22Rv1 (cell line): ENCODE results near the gene KIAA0753.
A peak's percentile ranks its signal among the peaks of the same experiment; 100 is the strongest.
"Not testable (repeated sequence)": the region's sequence is repeated elsewhere in the genome, so short reads cannot be mapped to it uniquely, and the experiment has no call there.

ENCODE experiments used
- H3K27ac ChIP-seq: fragments of 450-650 bp; 2 replicates; pipeline ENCODE4 v1.5.1; 2017
- ZFX ChIP-seq: fragments of 450-650 bp; IDR thresholded peaks from 2 replicates; pipeline ENCODE4 v1.6.1; 2017; ENCODE audit warnings: antibody characterized with exemption, borderline replicate concordance
- TF ChIP-seq, protein P1 (sequence below): fragments of 450-650 bp; IDR thresholded peaks from 2 replicates; pipeline ENCODE4 v1.5.1; 2017; ENCODE audit warnings: mild to moderate bottlenecking

KIAA0753 gene

GRCh38 chr17:6668727-6669425 is 28.4 kb upstream of the KIAA0753 start:
- no peak overlapping the region for H3K27ac ChIP-seq
- TF ChIP-seq, protein P1, sequence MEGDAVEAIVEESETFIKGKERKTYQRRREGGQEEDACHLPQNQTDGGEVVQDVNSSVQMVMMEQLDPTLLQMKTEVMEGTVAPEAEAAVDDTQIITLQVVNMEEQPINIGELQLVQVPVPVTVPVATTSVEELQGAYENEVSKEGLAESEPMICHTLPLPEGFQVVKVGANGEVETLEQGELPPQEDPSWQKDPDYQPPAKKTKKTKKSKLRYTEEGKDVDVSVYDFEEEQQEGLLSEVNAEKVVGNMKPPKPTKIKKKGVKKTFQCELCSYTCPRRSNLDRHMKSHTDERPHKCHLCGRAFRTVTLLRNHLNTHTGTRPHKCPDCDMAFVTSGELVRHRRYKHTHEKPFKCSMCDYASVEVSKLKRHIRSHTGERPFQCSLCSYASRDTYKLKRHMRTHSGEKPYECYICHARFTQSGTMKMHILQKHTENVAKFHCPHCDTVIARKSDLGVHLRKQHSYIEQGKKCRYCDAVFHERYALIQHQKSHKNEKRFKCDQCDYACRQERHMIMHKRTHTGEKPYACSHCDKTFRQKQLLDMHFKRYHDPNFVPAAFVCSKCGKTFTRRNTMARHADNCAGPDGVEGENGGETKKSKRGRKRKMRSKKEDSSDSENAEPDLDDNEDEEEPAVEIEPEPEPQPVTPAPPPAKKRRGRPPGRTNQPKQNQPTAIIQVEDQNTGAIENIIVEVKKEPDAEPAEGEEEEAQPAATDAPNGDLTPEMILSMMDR: no peak
- no peak for TF ChIP-seq ZFX

DNA sequence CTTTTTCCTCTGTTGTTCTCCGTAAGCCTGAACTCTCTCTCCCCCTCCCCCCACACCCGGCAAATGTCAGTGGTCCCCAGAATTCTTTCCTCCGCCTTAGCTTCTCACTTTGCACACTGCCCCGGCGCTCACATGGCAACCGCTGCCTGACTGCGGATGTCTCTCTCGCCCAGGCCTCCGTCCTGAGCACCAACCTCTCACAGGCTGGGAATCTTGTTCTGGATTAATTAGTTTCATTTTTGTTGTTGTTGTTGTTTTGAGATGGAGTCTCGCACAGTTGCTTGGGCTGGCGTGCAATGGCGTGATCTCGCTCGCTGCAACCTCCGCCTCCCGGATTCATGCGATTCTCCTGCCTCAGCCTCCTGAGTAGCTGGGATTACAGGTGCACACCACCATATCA is 27.7 kb upstream of the KIAA0753 start:
- TF ChIP-seq, protein P1: no peak
- no peak for TF ChIP-seq ZFX
- H3K27ac ChIP-seq: no peak overlapping the region

- no peak for TF ChIP-seq ZFX
- TF ChIP-seq, protein P1: no peak
- no peak overlapping the region for H3K27ac ChIP-seq
Observed at GRCh38 chr17:6667516-6667915, 27.0 kb upstream of the KIAA0753 start.

DNA sequence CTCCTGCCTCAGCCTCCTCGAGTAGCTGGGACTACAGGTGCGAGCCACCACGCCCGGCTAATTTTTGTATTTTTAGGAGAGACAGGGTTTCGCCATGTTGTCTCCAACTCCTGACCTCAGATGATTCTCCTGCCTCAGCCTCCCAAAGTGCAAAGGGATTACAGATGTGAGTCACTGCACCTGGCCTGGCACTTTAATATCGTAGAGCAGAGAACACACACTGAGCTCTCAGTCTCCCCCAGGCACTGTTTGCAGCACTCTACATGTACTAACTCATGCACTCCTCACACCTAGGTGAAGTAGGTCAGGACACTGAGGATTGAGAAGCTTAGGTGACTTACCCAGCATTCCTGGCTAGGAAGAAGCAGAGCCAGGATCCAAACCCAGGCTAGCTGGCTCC is 26.0 kb upstream of the KIAA0753 start:
- H3K27ac ChIP-seq: no peak overlapping the region
- TF ChIP-seq, protein P1: no peak

DNA sequence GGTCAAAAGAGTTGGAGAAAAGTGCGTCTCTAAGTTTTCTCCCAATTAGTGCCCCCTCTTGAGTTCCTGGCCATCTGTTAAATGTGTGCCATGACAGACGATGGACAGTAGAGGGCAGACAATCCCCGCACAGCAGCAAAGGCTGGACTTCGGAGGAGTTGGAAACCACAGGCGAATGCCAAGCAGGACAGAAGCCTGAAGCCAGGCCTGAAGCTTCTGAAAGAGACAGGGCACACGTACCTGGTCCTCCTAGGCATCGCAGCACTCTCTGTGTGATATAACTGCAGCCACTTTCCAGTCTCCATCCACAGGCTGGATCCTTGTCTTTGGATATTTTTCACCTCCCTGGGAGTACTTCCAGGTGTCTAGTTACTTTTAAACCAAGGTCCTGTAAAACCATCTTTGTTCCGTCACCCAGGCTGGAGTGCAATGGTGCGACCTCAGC is 25.6 kb upstream of the KIAA0753 start:
- TF ChIP-seq ZFX: no peak
- TF ChIP-seq, protein P1: peak; percentile 96

DNA sequence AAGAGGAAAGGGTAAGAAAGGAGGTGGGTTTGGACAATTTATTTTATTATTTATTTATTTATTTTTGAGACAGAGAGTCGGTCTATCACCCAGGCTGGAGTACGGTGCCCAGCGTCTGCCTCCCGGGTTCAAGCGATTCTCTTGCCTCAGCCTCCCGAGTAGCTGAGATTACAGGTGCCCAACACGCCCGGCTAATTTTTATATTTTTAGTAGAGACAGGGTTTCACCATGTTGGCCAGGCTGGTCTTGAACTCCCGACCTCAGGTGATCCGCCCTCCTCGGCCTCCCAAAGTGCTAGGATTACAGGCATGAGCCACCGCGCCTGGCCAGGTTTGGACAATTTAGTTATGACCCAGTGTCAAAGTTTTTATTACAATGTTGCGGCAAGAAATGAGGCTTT is 22.7 kb upstream of the KIAA0753 start:
- H3K27ac ChIP-seq: not testable (repeated sequence)

More for the DNA sequence above, 25.6 kb upstream of the KIAA0753 start:
- H3K27ac ChIP-seq: no peak overlapping the region

- H3K27ac ChIP-seq: no peak overlapping the region
- TF ChIP-seq ZFX: no peak
- TF ChIP-seq, protein P1: no peak
Observed at GRCh38 chr17:6661464-6661848, 20.9 kb upstream of the KIAA0753 start.
